PC-9 (cell line): ENCODE data around the gene URGCP. TPM values are rescaled to one million over a fixed set of nuclear protein-coding genes. Genes with fewer than 3 reads are reported as not detected.

ENCODE experiments used
- BruUV-seq: library from RNA; stranded (reverse); fragments of 400-500 nt; replicated peaks from 2 replicates; lab custom pipeline; 2021; lab: Mats Ljungman, UMichigan
- CTCF ChIA-PET: fragments of 300-600 bp; sonication (Branson Sonifier 250); formaldehyde crosslinking; loops from one replicate; lab custom pipeline; 2022; ENCODE audit warnings: antibody characterized with exemption; lab: Charles Lee
- POLR2A ChIA-PET: fragments of 300-600 bp; sonication (Branson Sonifier 250); formaldehyde crosslinking; loops from one replicate; lab custom pipeline; 2022; ENCODE audit warnings: antibody characterized with exemption; ENCODE audit not compliant: unreplicated experiment; lab: Charles Lee
- DNase-seq, 2 experiments: peaks; one replicate each; pipeline versions ENCODE4 v3.0.0 to v3.0.0-alpha.2; 2015 to 2022; ENCODE audit warnings: mixed read lengths in 1 of 2
- H2AFZ ChIP-seq: fragments of 200-600 bp; sonication (generic); 2 replicates; pipeline ENCODE4 v1.8.1; 2017; ENCODE audit warnings: antibody characterized with exemption
- H3F3A ChIP-seq: fragments of 200-600 bp; sonication (generic); 2 replicates; pipeline ENCODE4 v1.8.1; 2017; ENCODE audit warnings: antibody characterized with exemption, mild to moderate bottlenecking, low read depth; ENCODE audit not compliant: insufficient read depth
- H3K27ac ChIP-seq: fragments of 200-600 bp; sonication (generic); 2 replicates; pipeline ENCODE4 v1.6.1; 2016; ENCODE audit warnings: mixed run types
- H3K27me3 ChIP-seq: fragments of 200-600 bp; sonication (generic); 2 replicates; pipeline ENCODE4 v1.6.1; 2016; ENCODE audit warnings: low read depth, mixed run types; ENCODE audit not compliant: insufficient read depth
- H3K36me3 ChIP-seq: fragments of 200-600 bp; sonication (generic); 2 replicates; pipeline ENCODE4 v1.6.1; 2016; ENCODE audit warnings: low read depth, mixed run types
- H3K4me1 ChIP-seq: fragments of 200-600 bp; sonication (generic); replicated peaks from 2 replicates; pipeline ENCODE4 v1.6.1; 2016; ENCODE audit warnings: mixed run types; ENCODE audit not compliant: insufficient read depth
- H3K4me2 ChIP-seq: fragments of 200-600 bp; sonication (generic); 2 replicates; pipeline ENCODE4 v1.6.1; 2017; ENCODE audit warnings: mixed run types
- H3K4me3 ChIP-seq: fragments of 200-600 bp; sonication (generic); 2 replicates; pipeline ENCODE4 v1.6.1; 2016; ENCODE audit warnings: mixed run types
- H3K79me2 ChIP-seq: fragments of 200-600 bp; sonication (generic); 2 replicates; pipeline ENCODE4 v1.6.1; 2017; ENCODE audit warnings: low read depth, mixed run types
- H3K9me2 ChIP-seq: fragments of 200-600 bp; sonication (generic); 2 replicates; pipeline ENCODE4 v1.8.1; 2017; ENCODE audit warnings: mild to moderate bottlenecking; ENCODE audit not compliant: insufficient read depth
- H3K9me3 ChIP-seq: fragments of 200-600 bp; sonication (generic); 2 replicates; pipeline ENCODE4 v1.8.1; 2016; ENCODE audit warnings: low read depth; ENCODE audit not compliant: insufficient read depth
- H4K20me1 ChIP-seq: fragments of 200-600 bp; sonication (generic); 2 replicates; pipeline ENCODE4 v1.8.1; 2017; ENCODE audit not compliant: insufficient read depth
- EZH2 ChIP-seq: fragments of 200-600 bp; sonication (generic); IDR thresholded peaks from 2 replicates; pipeline ENCODE4 v1.8.0; 2017; ENCODE audit warnings: antibody characterized with exemption, low read depth
- intact Hi-C: fragments of 100-400 bp; cut with micrococcal nuclease; formaldehyde crosslinking; loops from one replicate; pipeline ENCODE4 v1.10.0; 2022; ENCODE audit not compliant: unreplicated experiment
- total RNA-seq: library from RNA; stranded (reverse); gene quantifications from 2 replicates; pipeline ENCODE4 v1.2.3, GENCODE V29; 2021
- TF ChIP-seq, protein P1 (sequence below): fragments of 200-600 bp; sonication (generic); conservative IDR thresholded peaks from 2 replicates; pipeline ENCODE4 v1.6.1; 2017; ENCODE audit warnings: mixed run types, antibody characterized with exemption, mild to moderate bottlenecking, moderate library complexity

Gene URGCP
- total RNA-seq, 1 experiment from 2014 or later, result 49.5 TPM

GRCh38 chr7:43953071-43953470 is 46.7 kb upstream of the URGCP start:
- H4K20me1 ChIP-seq, result no peaks in the 10 kb centered on the region
- no peak overlapping the region for H3K27ac ChIP-seq
- POLR2A ChIA-PET, result no interaction called here
- CTCF ChIA-PET, result no interaction called here
- no peak for DNase-seq
- TF ChIP-seq, protein P1, sequence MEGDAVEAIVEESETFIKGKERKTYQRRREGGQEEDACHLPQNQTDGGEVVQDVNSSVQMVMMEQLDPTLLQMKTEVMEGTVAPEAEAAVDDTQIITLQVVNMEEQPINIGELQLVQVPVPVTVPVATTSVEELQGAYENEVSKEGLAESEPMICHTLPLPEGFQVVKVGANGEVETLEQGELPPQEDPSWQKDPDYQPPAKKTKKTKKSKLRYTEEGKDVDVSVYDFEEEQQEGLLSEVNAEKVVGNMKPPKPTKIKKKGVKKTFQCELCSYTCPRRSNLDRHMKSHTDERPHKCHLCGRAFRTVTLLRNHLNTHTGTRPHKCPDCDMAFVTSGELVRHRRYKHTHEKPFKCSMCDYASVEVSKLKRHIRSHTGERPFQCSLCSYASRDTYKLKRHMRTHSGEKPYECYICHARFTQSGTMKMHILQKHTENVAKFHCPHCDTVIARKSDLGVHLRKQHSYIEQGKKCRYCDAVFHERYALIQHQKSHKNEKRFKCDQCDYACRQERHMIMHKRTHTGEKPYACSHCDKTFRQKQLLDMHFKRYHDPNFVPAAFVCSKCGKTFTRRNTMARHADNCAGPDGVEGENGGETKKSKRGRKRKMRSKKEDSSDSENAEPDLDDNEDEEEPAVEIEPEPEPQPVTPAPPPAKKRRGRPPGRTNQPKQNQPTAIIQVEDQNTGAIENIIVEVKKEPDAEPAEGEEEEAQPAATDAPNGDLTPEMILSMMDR, result no peak
- TF ChIP-seq EZH2, result no peak
- 0 out of 2 replicates have a peak, but pooled peaks cover 6% of the 10 kb centered on the region for H3F3A ChIP-seq
- no peak overlapping the region for H3K4me2 ChIP-seq
- H3K36me3 ChIP-seq, result 0 out of 2 replicates have a peak, but pooled peaks cover 4% of the 10 kb centered on the region
- no peaks in the 10 kb centered on the region for H3K9me3 ChIP-seq
- no peak overlapping the region for H2AFZ ChIP-seq
- intact Hi-C loops, result loop anchor here (10.0 kb wide), 1 partner anchor 228 kb away; the partner anchor contains the start of gene COA1
- no peaks in the 10 kb centered on the region for H3K27me3 ChIP-seq
- H3K4me1 ChIP-seq, result no peaks in the 10 kb centered on the region
- no peak overlapping the region for H3K4me3 ChIP-seq
- BruUV-seq, result no TSS peak
- H3K79me2 ChIP-seq, result no peaks in the 10 kb centered on the region
- no peaks in the 10 kb centered on the region for H3K9me2 ChIP-seq

DNA sequence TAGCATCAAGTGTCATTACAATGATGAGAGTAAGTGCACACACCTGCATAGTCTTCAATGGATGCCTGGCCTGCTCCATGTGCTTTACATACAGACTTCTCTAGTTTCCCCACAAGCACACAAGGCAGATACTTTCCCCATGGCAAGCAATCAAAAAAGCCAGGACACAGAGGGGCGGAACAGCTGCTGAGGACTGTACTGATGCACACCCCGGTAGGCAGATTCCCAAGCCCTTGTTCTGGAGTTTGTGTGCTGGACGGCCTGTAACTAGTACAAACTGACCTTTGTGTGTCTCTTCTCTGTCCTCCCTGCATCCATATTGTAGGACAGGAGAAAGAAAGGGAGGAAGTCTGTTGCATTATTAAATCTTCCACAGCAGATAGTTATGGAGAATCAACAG is 45.6 kb upstream of the URGCP start:
- TF ChIP-seq, protein P1, result no peak
- no peak for TF ChIP-seq EZH2
- DNase-seq, result no peak
- H3K27ac ChIP-seq, result no peak overlapping the region
- peaks cover 10% of the 10 kb centered on the region; the same call in 1 of the 2 replicates for H3F3A ChIP-seq
- no peak overlapping the region for H3K4me3 ChIP-seq
- no peak overlapping the region for H2AFZ ChIP-seq
- H3K4me1 ChIP-seq, result no peaks in the 10 kb centered on the region
- no peaks in the 10 kb centered on the region for H3K9me2 ChIP-seq
- H3K79me2 ChIP-seq, result no peaks in the 10 kb centered on the region
- H4K20me1 ChIP-seq, result no peaks in the 10 kb centered on the region
- ChIA-PET CTCF (no interaction called here), POLR2A (no interaction called here)
- intact Hi-C loops, result loop anchor here (10.0 kb wide), 1 partner anchor 227 kb away; the partner anchor contains the start of gene COA1
- H3K27me3 ChIP-seq, result no peaks in the 10 kb centered on the region
- peaks cover 4% of the 10 kb centered on the region; the same call in 1 of the 2 replicates for H3K36me3 ChIP-seq
- no peak overlapping the region for H3K4me2 ChIP-seq
- no TSS peak for BruUV-seq
- no peaks in the 10 kb centered on the region for H3K9me3 ChIP-seq

DNA sequence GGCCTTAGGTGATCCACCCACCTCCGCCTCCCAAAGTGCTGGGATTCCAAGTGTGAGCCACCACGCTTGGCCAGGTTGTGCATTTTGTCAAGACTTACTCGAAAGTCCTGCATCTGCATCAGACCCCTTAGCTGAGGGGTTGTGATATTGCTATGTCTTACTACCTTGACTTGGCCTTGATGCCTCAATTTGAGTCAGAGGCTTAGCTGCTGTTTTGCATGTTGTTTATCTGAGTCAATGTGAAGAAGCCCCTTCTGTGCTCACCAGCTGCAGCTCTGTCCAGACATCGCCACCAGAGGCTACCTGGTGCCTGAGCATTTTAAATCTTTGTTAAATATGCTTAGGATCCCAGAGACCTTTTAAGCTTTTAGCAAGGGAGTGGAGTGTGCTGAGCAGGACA is 37.9 kb upstream of the URGCP start:
- Histone ChIP-seq H3K9me2 (no peaks in the 10 kb centered on the region), H3K79me2 (no peaks in the 10 kb centered on the region), H2AFZ (no peak overlapping the region), H4K20me1 (no peaks in the 10 kb centered on the region), H3K27me3 (no peaks in the 10 kb centered on the region), H3K9me3 (no peaks in the 10 kb centered on the region), H3K4me3 (no peak overlapping the region), H3K4me2 (no peak overlapping the region), H3K36me3 (no peaks in the 10 kb centered on the region; the same call in 1 of the 2 replicates), H3K27ac (no peak overlapping the region), H3K4me1 (peaks cover 23% of the 10 kb centered on the region), H3F3A (peaks cover 24% of the 10 kb centered on the region; the same call in 1 of the 2 replicates)
- POLR2A ChIA-PET, result interaction anchor here (0.8 kb wide), 1 partner anchor 296 kb away, joined by 4 read pairs; no protein-coding TSS in a partner anchor
- intact Hi-C loops, result loop anchor here (5.0 kb wide), 3 partner anchors 52 to 362 kb away; partner anchors contain the start of gene STK17A
- BruUV-seq, result no TSS peak
- no peak for DNase-seq
- CTCF ChIA-PET, result no interaction called here
- TF ChIP-seq EZH2, result no peak
- TF ChIP-seq, protein P1, result no peak
